Loucy (cell line): ENCODE measurements around the gene GAS2.

Experiments
- H2AFZ ChIP-seq: fragments of 200-600 bp; sonication (generic); 2 replicates; pipeline ENCODE4 v1.6.0; 2016; ENCODE audit warnings: antibody characterized with exemption, mild to moderate bottlenecking, low read length, moderate library complexity
- H3F3A ChIP-seq: fragments of 200-600 bp; 2 replicates; pipeline ENCODE4 v1.6.0; 2016; ENCODE audit warnings: antibody characterized with exemption, low read depth, mild to moderate bottlenecking
- H3K27me3 ChIP-seq: fragments of 200-600 bp; sonication (generic); 2 replicates; pipeline ENCODE4 v1.6.1; 2014; ENCODE audit warnings: low read length, mild to moderate bottlenecking; ENCODE audit not compliant: insufficient read depth, poor library complexity, severe bottlenecking
- H3K36me3 ChIP-seq: fragments of 200-600 bp; sonication (generic); 2 replicates; pipeline ENCODE4 v1.6.1; 2016; ENCODE audit warnings: low read length; ENCODE audit not compliant: insufficient read depth
- H3K4me1 ChIP-seq: fragments of 200-600 bp; sonication (generic); 2 replicates; pipeline ENCODE4 v1.5.1; 2014; ENCODE audit warnings: low read length, mild to moderate bottlenecking; ENCODE audit not compliant: insufficient read depth, poor library complexity, severe bottlenecking
- H3K4me2 ChIP-seq: fragments of 200-600 bp; sonication (generic); 2 replicates; pipeline ENCODE4 v1.6.0; 2014; ENCODE audit warnings: antibody characterized with exemption, low read length, low read depth, mild to moderate bottlenecking; ENCODE audit not compliant: poor library complexity, severe bottlenecking
- H3K4me3 ChIP-seq: fragments of 200-600 bp; sonication (generic); 2 replicates; pipeline ENCODE4 v1.5.1; 2014; ENCODE audit warnings: low read length, mild to moderate bottlenecking, mixed read lengths; ENCODE audit not compliant: poor library complexity, severe bottlenecking
- H3K79me2 ChIP-seq: fragments of 200-600 bp; sonication (generic); 2 replicates; pipeline ENCODE4 v1.6.1; 2014; ENCODE audit warnings: low read length; ENCODE audit not compliant: insufficient read depth
- H3K9ac ChIP-seq: fragments of 200-600 bp; sonication (generic); 2 replicates; pipeline ENCODE4 v1.6.0; 2014; ENCODE audit warnings: mild to moderate bottlenecking, low read depth, low read length, moderate library complexity; ENCODE audit not compliant: poor library complexity, severe bottlenecking
- H3K9me2 ChIP-seq: fragments of 200-600 bp; sonication (generic); replicated peaks from 2 replicates; pipeline ENCODE4 v1.6.1; 2016; ENCODE audit warnings: low read depth, low read length, mixed read lengths
- H3K9me3 ChIP-seq: fragments of 200-600 bp; sonication (generic); 2 replicates; pipeline ENCODE4 v1.6.1; 2014; ENCODE audit warnings: mild to moderate bottlenecking, antibody characterized with exemption, low read length, low read depth; ENCODE audit not compliant: insufficient read depth
- H4K20me1 ChIP-seq: fragments of 200-600 bp; sonication (generic); 2 replicates; pipeline ENCODE4 v1.6.0; 2014; ENCODE audit warnings: antibody characterized with exemption, low read length, mild to moderate bottlenecking; ENCODE audit not compliant: insufficient read depth, poor library complexity, severe bottlenecking
- EZH2phosphoT487 ChIP-seq: fragments of 200-600 bp; IDR thresholded peaks from 2 replicates; pipeline ENCODE4 v1.6.1; 2018; ENCODE audit warnings: antibody characterized with exemption, mild to moderate bottlenecking, moderate library complexity, borderline replicate concordance
- TF ChIP-seq, protein P1 (sequence below): fragments of 200-600 bp; sonication (generic); conservative IDR thresholded peaks from 2 replicates; pipeline ENCODE4 v1.5.1; 2014; ENCODE audit warnings: mild to moderate bottlenecking, antibody characterized with exemption, low read length

GAS2 gene

DNA sequence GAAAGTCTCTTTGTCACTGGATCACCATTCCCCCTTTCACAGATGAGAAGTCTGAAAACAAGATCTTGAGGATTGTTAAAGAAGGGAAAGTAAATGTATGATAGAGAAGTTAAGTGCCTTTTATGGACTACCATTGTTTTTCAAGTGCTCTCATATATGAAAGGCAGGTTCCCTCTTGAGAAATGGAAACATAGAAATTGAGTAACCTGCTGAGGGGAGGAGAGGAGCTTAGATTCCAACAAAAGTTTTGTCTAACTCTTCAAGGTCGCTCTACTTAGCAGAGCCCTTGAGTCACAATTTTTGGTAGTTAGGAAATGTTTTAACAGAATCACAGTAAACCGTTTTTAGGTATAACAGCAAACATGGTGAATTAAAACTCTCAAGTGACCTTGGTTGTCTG, 83.1 kb downstream of the GAS2 start:
- Histone ChIP-seq H3K4me1 (no peaks in the 10 kb centered on the region), H3K79me2 (no peaks in the 10 kb centered on the region), H3K9ac (no peak overlapping the region), H3K27me3 (no peaks in the 10 kb centered on the region), H3K4me3 (no peak overlapping the region), H3K9me3 (no peaks in the 10 kb centered on the region), H3F3A (no peaks in the 10 kb centered on the region), H4K20me1 (no peaks in the 10 kb centered on the region), H3K4me2 (no peak overlapping the region), H3K36me3 (no peaks in the 10 kb centered on the region), H3K9me2 (no peaks in the 10 kb centered on the region), H2AFZ (no peak overlapping the region)
- TF ChIP-seq, protein P1, sequence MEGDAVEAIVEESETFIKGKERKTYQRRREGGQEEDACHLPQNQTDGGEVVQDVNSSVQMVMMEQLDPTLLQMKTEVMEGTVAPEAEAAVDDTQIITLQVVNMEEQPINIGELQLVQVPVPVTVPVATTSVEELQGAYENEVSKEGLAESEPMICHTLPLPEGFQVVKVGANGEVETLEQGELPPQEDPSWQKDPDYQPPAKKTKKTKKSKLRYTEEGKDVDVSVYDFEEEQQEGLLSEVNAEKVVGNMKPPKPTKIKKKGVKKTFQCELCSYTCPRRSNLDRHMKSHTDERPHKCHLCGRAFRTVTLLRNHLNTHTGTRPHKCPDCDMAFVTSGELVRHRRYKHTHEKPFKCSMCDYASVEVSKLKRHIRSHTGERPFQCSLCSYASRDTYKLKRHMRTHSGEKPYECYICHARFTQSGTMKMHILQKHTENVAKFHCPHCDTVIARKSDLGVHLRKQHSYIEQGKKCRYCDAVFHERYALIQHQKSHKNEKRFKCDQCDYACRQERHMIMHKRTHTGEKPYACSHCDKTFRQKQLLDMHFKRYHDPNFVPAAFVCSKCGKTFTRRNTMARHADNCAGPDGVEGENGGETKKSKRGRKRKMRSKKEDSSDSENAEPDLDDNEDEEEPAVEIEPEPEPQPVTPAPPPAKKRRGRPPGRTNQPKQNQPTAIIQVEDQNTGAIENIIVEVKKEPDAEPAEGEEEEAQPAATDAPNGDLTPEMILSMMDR: no peak
- TF ChIP-seq EZH2phosphoT487: no peak

DNA sequence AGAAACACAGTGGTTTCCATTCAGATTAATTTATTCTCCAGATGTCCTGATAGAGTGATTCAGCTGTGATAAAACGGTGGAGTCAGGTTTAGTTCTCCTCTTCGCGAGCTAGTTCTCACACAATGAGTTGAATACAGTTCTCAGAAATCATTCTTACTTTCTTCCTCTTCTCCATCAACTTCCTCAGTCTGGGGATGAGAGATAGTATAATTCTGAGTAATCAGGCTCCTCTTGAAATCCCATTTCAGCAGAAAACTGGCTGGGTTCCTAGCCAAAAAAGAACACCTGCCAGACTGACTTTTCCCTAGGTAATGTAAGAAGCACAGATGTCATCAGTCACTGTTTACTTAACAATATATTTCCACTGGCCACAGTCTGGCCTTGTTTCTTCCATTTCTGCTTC, 86.5 kb downstream of the GAS2 start:
- Histone ChIP-seq H3K4me3 (no peak overlapping the region), H2AFZ (no peak overlapping the region), H3K9ac (no peak overlapping the region), H3K27me3 (no peaks in the 10 kb centered on the region), H3F3A (no peaks in the 10 kb centered on the region), H4K20me1 (no peaks in the 10 kb centered on the region), H3K9me2 (no peaks in the 10 kb centered on the region), H3K9me3 (no peaks in the 10 kb centered on the region), H3K36me3 (no peaks in the 10 kb centered on the region), H3K4me2 (no peak overlapping the region), H3K4me1 (no peaks in the 10 kb centered on the region), H3K79me2 (no peaks in the 10 kb centered on the region)
- TF ChIP-seq EZH2phosphoT487: no peak
- TF ChIP-seq, protein P1: no peak

DNA sequence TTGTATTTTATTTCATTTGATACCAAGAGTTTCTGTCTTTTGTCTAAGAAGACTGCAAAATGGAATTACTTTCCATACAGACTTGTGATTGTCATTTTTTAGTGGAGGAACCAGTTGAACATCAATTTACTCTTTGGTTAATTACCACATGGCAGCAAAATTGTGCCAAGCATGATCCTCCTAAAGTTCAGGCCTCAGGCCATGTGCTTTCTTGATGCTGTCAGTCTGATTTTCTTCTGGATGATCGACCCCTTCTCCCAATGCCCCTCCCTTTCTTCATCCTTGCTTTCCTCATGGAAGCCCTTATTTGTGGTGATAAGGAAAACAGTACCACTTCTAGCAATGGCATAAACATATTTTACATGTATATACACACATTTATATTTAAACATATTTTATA, 87.0 kb downstream of the GAS2 start:
- Histone ChIP-seq H3K4me3 (no peak overlapping the region), H3K4me1 (no peaks in the 10 kb centered on the region), H3K4me2 (no peak overlapping the region)

More for the DNA sequence above, 87.0 kb downstream of the GAS2 start:
- Histone ChIP-seq H2AFZ (no peak overlapping the region), H3F3A (no peaks in the 10 kb centered on the region), H3K27me3 (no peaks in the 10 kb centered on the region), H3K9me2 (no peaks in the 10 kb centered on the region), H3K79me2 (no peaks in the 10 kb centered on the region), H3K9ac (no peak overlapping the region), H3K36me3 (no peaks in the 10 kb centered on the region), H4K20me1 (no peaks in the 10 kb centered on the region), H3K9me3 (no peaks in the 10 kb centered on the region)
- TF ChIP-seq, protein P1: no peak
- TF ChIP-seq EZH2phosphoT487: no peak
